Spleen (tissue), 7 donors: Measurements from ENCODE around the gene FAM153A.
"Not testable (repeated sequence)": the region's sequence is repeated elsewhere in the genome, so short reads cannot be mapped to it uniquely, and the experiment has no call there.

Experiments used
- POLR2A ChIP-seq, 3 donors: fragments of 450-650 bp; IDR thresholded peaks; one replicate each; pipeline ENCODE4 v1.5.1; 2017; ENCODE audit warnings: antibody characterized with exemption in 3 of 3, mild to moderate bottlenecking in 1 of 3
- POLR2AphosphoS5 ChIP-seq, 3 donors: sonication (generic); formaldehyde crosslinking; IDR thresholded peaks; one replicate each; pipeline ENCODE4 v1.5.1; 2017; ENCODE audit warnings: antibody characterized with exemption in 3 of 3
- TF ChIP-seq, protein P1 (sequence below), 11 experiments: fragments of 200-600 bp in 7 of 11; fragments of 450-650 bp in 4 of 11; sonication (generic) in 4 of 11; IDR thresholded peaks in 8 of 11; conservative IDR thresholded peaks in 3 of 11; 1 replicate in 7 of 11; 2 replicates in 4 of 11; pipeline versions ENCODE4 v1.4.0 to v1.8.0; 2016 to 2021; ENCODE audit warnings: antibody characterized with exemption in 11 of 11, inconsistent platforms in 4 of 11, mild to moderate bottlenecking in 1 of 11
- donor health status: DM: no; HTN: no; CAD: no; lungs with moderate emphysema.
- donor health status: DM: no; HTN: no; CAD: no.
- donor health status: DM: no; HTN: no; CAD: no.

DNA sequence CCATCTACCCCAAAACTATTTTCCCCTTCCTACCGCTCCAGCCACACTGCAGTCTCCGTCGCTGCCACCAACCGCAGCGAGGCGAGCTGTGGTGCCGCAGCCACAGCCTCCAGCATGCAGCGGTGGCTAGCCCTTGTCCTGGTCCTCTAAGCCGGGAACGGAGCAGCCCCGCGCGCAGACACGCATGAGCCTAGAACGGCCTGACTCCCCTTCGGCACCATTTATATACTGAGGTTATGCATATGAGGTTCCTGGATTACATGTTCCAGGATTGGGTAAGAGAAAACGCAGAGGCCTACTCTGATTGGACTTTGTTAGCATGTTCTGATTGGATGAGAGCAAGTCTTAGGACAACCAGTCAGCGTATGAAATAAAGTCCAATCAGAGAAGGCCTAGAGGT, 24.6 kb upstream of the FAM153A start:
- not testable (repeated sequence) for TF ChIP-seq POLR2A, POLR2AphosphoS5 (IDR thresholded peaks at IDR 0.05)
- TF ChIP-seq, protein P1, sequence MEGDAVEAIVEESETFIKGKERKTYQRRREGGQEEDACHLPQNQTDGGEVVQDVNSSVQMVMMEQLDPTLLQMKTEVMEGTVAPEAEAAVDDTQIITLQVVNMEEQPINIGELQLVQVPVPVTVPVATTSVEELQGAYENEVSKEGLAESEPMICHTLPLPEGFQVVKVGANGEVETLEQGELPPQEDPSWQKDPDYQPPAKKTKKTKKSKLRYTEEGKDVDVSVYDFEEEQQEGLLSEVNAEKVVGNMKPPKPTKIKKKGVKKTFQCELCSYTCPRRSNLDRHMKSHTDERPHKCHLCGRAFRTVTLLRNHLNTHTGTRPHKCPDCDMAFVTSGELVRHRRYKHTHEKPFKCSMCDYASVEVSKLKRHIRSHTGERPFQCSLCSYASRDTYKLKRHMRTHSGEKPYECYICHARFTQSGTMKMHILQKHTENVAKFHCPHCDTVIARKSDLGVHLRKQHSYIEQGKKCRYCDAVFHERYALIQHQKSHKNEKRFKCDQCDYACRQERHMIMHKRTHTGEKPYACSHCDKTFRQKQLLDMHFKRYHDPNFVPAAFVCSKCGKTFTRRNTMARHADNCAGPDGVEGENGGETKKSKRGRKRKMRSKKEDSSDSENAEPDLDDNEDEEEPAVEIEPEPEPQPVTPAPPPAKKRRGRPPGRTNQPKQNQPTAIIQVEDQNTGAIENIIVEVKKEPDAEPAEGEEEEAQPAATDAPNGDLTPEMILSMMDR (IDR thresholded peaks at IDR 0.05 in 8 of 11, conservative IDR thresholded peaks at IDR 0.05 in 3 of 11): not testable (repeated sequence)
